MCF 10A (cell line): ENCODE measurements around the gene AGMO. TPM values are rescaled to one million over a fixed set of nuclear protein-coding genes. Genes with fewer than 3 reads are reported as not detected.

Experiments
- BruUV-seq: library from RNA; stranded (reverse); fragments of 400-500 nt; replicated peaks from 2 replicates; lab custom pipeline; 2021; lab: Mats Ljungman, UMichigan
- CTCF ChIA-PET: fragments of 300-600 bp; sonication (Branson Sonifier 250); formaldehyde crosslinking; extraction: SDS; loops from one replicate; lab custom pipeline; 2021; ENCODE audit warnings: antibody characterized with exemption, inconsistent platforms; lab: Yijun Ruan, JAX
- POLR2A ChIA-PET: fragments of 300-600, 350-650 bp; sonication (Branson Sonifier 250); formaldehyde crosslinking; extraction: SDS; loops from one replicate; lab custom pipeline; 2020; ENCODE audit warnings: antibody characterized with exemption, inconsistent platforms; lab: Yijun Ruan, JAX
- DNase-seq: peaks from one replicate; pipeline ENCODE4 v3.0.0-alpha.2; 2018; ENCODE audit not compliant: unreplicated experiment
- H3K27ac Mint-ChIP-seq: one replicate; pipeline ENCODE4 v1.8.0; 2022; ENCODE audit warnings: mild to moderate bottlenecking, low read depth, mixed read lengths; ENCODE audit not compliant: unreplicated experiment
- H3K27me3 Mint-ChIP-seq: one replicate; pipeline ENCODE4 v1.8.0; 2022; ENCODE audit warnings: mixed read lengths; ENCODE audit not compliant: insufficient read depth, unreplicated experiment
- H3K36me3 Mint-ChIP-seq: one replicate; pipeline ENCODE4 v1.8.0; 2022; ENCODE audit warnings: mild to moderate bottlenecking, moderate library complexity, mixed read lengths; ENCODE audit not compliant: insufficient read depth, unreplicated experiment
- H3K4me1 Mint-ChIP-seq: one replicate; pipeline ENCODE4 v1.8.0; 2022; ENCODE audit warnings: mixed read lengths; ENCODE audit not compliant: insufficient read depth, unreplicated experiment
- H3K4me3 Mint-ChIP-seq: one replicate; pipeline ENCODE4 v1.8.0; 2022; ENCODE audit warnings: mild to moderate bottlenecking, moderate library complexity, mixed read lengths; ENCODE audit not compliant: unreplicated experiment
- H3K9me3 Mint-ChIP-seq: one replicate; pipeline ENCODE4 v1.8.0; 2022; ENCODE audit warnings: mixed read lengths; ENCODE audit not compliant: unreplicated experiment
- CTCF ChIP-seq: fragments of 200-600 bp; IDR thresholded peaks from one replicate; pipeline ENCODE4 v1.8.0; 2022; ENCODE audit warnings: antibody characterized with exemption, mild to moderate bottlenecking; ENCODE audit not compliant: unreplicated experiment
- intact Hi-C: fragments of 100-400 bp; cut with micrococcal nuclease; formaldehyde crosslinking; loops from 2 replicates; pipeline ENCODE4 v1.14.1; 2022
- total RNA-seq: library from RNA; stranded (reverse); gene quantifications from 2 replicates; pipeline ENCODE4 v1.2.3, GENCODE V29; 2022

Gene AGMO
- total RNA-seq, 1 experiment from 2014 or later, result not detected

GRCh38 chr7:15248514-15248913 lies 313.3 kb downstream of the AGMO start:
- H3K9me3 Mint-ChIP-seq, result no peaks in the 10 kb centered on the region
- intact Hi-C loops, result no loop called here
- H3K27ac Mint-ChIP-seq, result no peak overlapping the region
- no peak for DNase-seq
- CTCF ChIA-PET, result no interaction called here
- no TSS peak for BruUV-seq
- H3K36me3 Mint-ChIP-seq, result no peaks in the 10 kb centered on the region
- no peaks in the 10 kb centered on the region for H3K4me1 Mint-ChIP-seq
- no peak overlapping the region for H3K4me3 Mint-ChIP-seq
- no peak for TF ChIP-seq CTCF
- POLR2A ChIA-PET, result no interaction called here
- H3K27me3 Mint-ChIP-seq, result peaks cover 38% of the 10 kb centered on the region

DNA sequence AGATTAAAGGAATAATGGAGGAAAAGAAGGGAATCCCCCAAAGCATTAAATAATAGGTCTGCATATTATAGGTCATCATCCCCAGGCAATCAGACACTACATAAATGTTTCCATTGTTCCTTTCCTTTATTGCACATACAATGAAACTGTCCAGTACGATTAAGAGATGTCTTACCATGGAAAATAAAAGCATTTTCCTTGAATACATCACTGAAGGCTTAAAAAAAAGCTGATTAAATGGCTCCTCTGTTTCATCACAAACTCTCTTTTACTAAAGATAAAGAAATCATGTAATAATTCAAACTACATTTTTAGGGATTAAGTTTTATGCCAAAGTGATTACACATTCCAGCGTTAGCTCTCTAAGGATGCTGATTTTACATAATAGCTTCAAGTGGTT lies 316.0 kb downstream of the AGMO start:
- H3K9me3 Mint-ChIP-seq, result no peaks in the 10 kb centered on the region
- no peak overlapping the region for H3K27ac Mint-ChIP-seq
- H3K4me1 Mint-ChIP-seq, result no peaks in the 10 kb centered on the region
- CTCF ChIA-PET, result no interaction called here
- no peak overlapping the region for H3K4me3 Mint-ChIP-seq
- no TSS peak for BruUV-seq
- TF ChIP-seq CTCF, result no peak
- intact Hi-C loops, result no loop called here
- no peak for DNase-seq
- H3K36me3 Mint-ChIP-seq, result no peaks in the 10 kb centered on the region
- POLR2A ChIA-PET, result interaction anchor here (0.5 kb wide), 1 partner anchor 279 kb away, joined by 3 read pairs; no protein-coding TSS in a partner anchor
- peaks cover 28% of the 10 kb centered on the region for H3K27me3 Mint-ChIP-seq

DNA sequence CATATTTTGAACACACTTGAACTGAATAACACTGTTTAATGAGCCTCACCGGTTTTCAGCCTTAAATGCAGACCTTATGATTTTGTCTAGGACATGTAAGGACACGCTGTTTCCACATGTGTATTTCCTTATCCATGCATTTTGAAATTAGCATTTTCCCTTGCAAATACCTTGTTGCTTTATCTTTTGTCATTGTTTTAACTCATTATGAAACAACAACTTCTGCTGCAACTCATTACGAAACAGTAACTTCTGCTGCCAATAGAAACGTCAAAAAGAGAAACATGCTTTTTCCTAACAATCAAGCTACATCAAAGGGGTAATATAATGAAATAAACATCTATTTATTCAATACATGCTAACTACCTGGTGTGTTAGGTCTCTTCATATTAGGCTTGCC lies 322.0 kb downstream of the AGMO start:
- DNase-seq, result no peak
- CTCF ChIA-PET, result no interaction called here
- intact Hi-C loops, result no loop called here
- H3K4me3 Mint-ChIP-seq, result no peak overlapping the region
- no peaks in the 10 kb centered on the region for H3K9me3 Mint-ChIP-seq
- no peak overlapping the region for H3K27ac Mint-ChIP-seq
- H3K36me3 Mint-ChIP-seq, result no peaks in the 10 kb centered on the region
- H3K4me1 Mint-ChIP-seq, result no peaks in the 10 kb centered on the region
- no peak for TF ChIP-seq CTCF
- POLR2A ChIA-PET, result no interaction called here
- H3K27me3 Mint-ChIP-seq, result peaks cover 45% of the 10 kb centered on the region
- no TSS peak for BruUV-seq

DNA sequence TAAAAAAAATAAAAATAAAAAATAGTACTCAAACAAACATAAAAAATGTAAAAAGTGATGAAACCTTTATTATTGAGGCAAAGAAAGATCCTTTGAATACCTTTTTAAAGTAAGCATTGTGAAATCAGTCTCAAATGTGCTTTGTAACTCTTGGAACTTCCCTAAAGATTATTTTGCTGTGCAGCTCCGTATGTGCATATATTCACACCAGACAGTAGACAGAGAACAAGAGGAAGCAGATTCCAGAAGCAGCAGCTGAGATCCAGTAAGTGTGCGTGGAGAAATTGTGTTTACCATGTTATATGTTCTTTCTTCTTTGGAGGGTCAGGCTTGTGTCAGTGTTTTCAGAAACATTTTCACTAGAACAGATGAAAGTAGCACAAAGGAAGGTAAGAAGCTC lies 324.9 kb downstream of the AGMO start:
- Mint-ChIP-seq H3K36me3 (no peaks in the 10 kb centered on the region), H3K9me3 (peaks cover 7% of the 10 kb centered on the region), H3K4me3 (no peak overlapping the region), H3K27me3 (peaks cover 58% of the 10 kb centered on the region), H3K27ac (no peak overlapping the region), H3K4me1 (no peaks in the 10 kb centered on the region)
- POLR2A ChIA-PET, result no interaction called here
- BruUV-seq, result no TSS peak
- CTCF ChIA-PET, result interaction anchor here (0.6 kb wide), 1 partner anchor 28 kb away, joined by 3 read pairs; no protein-coding TSS in a partner anchor
- TF ChIP-seq CTCF, result no peak
- no peak for DNase-seq
- intact Hi-C loops, result no loop called here
